MM.1S (cell line): ENCODE results near the gene SYNDIG1.

Experiments used
- DNase-seq: peaks from one replicate; pipeline ENCODE4 v3.0.0-alpha.2; 2015
- H2AFZ ChIP-seq: fragments of 300-600 bp; sonication (generic); 2 replicates; pipeline ENCODE4 v1.6.0; 2016; ENCODE audit warnings: antibody characterized with exemption, low read length
- H3F3A ChIP-seq: fragments of 300-600 bp; sonication (generic); 2 replicates; pipeline ENCODE4 v1.6.1; 2016; ENCODE audit warnings: mild to moderate bottlenecking, antibody characterized with exemption, low read length, moderate library complexity, mixed read lengths; ENCODE audit not compliant: insufficient read depth
- H3K27ac ChIP-seq: fragments of 300-600 bp; sonication (generic); 2 replicates; pipeline ENCODE4 v1.5.1; 2016; ENCODE audit warnings: mild to moderate bottlenecking, low read length
- H3K27me3 ChIP-seq: fragments of 300-600 bp; sonication (generic); replicated peaks from 2 replicates; pipeline ENCODE4 v1.6.0; 2016; ENCODE audit warnings: low read length; ENCODE audit not compliant: insufficient read depth
- H3K36me3 ChIP-seq: fragments of 300-600 bp; sonication (generic); replicated peaks from 2 replicates; pipeline ENCODE4 v1.6.1; 2016; ENCODE audit warnings: mild to moderate bottlenecking, low read length, mixed read lengths; ENCODE audit not compliant: insufficient read depth
- H3K4me1 ChIP-seq: fragments of 300-600 bp; sonication (generic); 2 replicates; pipeline ENCODE4 v1.6.1; 2016; ENCODE audit warnings: low read length, mixed read lengths
- H3K4me2 ChIP-seq: fragments of 300-600 bp; sonication (generic); 2 replicates; pipeline ENCODE4 v1.6.0; 2016; ENCODE audit warnings: low read depth, low read length
- H3K4me3 ChIP-seq: fragments of 300-600 bp; sonication (generic); 2 replicates; pipeline ENCODE4 v1.5.1; 2016; ENCODE audit warnings: low read length, mixed read lengths
- H3K79me2 ChIP-seq: fragments of 300-600 bp; sonication (generic); 2 replicates; pipeline ENCODE4 v1.6.1; 2016; ENCODE audit warnings: mixed run types, low read length, mixed read lengths
- H3K9ac ChIP-seq: fragments of 300-600 bp; sonication (generic); 2 replicates; pipeline ENCODE4 v1.6.1; 2016; ENCODE audit warnings: low read length, mixed read lengths
- H3K9me2 ChIP-seq: fragments of 300-600 bp; sonication (generic); replicated peaks from 2 replicates; pipeline ENCODE4 v1.6.1; 2016; ENCODE audit warnings: mild to moderate bottlenecking, low read length, mixed read lengths; ENCODE audit not compliant: insufficient read depth
- H3K9me3 ChIP-seq: fragments of 300-600 bp; sonication (generic); replicated peaks from 2 replicates; pipeline ENCODE4 v1.6.1; 2016; ENCODE audit warnings: mild to moderate bottlenecking, low read length, mixed read lengths; ENCODE audit not compliant: insufficient read depth
- H4K20me1 ChIP-seq: fragments of 300-600 bp; sonication (generic); 2 replicates; pipeline ENCODE4 v1.6.1; 2016; ENCODE audit warnings: mild to moderate bottlenecking, low read length, moderate library complexity, mixed read lengths; ENCODE audit not compliant: insufficient read depth
- EZH2 ChIP-seq: fragments of 300-600 bp; sonication (generic); optimal IDR thresholded peaks from 2 replicates; pipeline ENCODE3; 2017; ENCODE audit warnings: low read depth, mild to moderate bottlenecking, antibody characterized with exemption, low read length, mixed read lengths
- EZH2phosphoT487 ChIP-seq: fragments of 300-600 bp; sonication (generic); IDR thresholded peaks from 2 replicates; pipeline ENCODE4 v1.6.1; 2018; ENCODE audit warnings: antibody characterized with exemption, low read length
- TF ChIP-seq, protein P1 (sequence below): fragments of 300-600 bp; sonication (generic); IDR thresholded peaks from 2 replicates; pipeline ENCODE4 v1.5.1; 2016; ENCODE audit warnings: antibody characterized with exemption, low read length, mixed read lengths

Gene SYNDIG1

DNA sequence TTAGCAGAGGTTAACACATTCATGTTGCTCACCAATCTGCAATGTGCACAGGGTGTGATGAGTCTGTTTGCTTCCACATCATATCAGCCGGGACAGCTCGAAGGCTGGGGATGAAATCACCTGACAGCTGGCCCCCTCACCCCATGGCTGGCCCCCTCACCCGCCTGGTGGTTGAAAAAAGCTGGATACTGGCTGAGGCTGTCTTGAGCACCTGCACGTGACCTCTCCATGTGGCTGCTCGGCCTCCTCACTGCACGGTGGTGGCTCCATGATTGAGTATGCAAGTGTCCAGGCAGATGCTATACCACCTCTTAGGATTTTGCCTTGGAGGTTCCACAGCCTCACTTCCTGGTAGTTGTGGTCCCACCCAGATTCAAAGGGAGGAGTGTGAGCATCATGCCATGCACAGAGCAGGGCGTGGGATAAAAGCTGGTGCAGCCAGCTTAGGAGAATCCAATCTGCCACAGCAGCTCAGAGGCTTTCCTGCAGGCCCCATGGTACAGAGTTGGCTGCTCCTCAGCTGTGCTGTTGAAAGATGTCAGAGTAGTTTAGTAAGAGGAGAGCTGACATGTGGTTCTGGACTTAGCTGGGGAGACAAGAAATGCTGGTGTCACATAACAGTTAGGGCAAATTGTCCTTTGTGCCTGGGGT lies 29.6 kb upstream of the SYNDIG1 start:
- Histone ChIP-seq H3K4me3 (no peak overlapping the region), H3K27me3 (no peaks in the 10 kb centered on the region), H3K9me3 (no peaks in the 10 kb centered on the region), H3F3A (no peaks in the 10 kb centered on the region), H3K4me1 (no peaks in the 10 kb centered on the region), H3K9ac (no peak overlapping the region), H3K4me2 (no peak overlapping the region), H3K79me2 (no peaks in the 10 kb centered on the region), H2AFZ (no peak overlapping the region), H3K27ac (no peak overlapping the region), H3K36me3 (no peaks in the 10 kb centered on the region), H4K20me1 (no peaks in the 10 kb centered on the region), H3K9me2 (no peaks in the 10 kb centered on the region)
- no peak for DNase-seq
- TF ChIP-seq EZH2: no peak
- no peak for TF ChIP-seq EZH2phosphoT487
- TF ChIP-seq, protein P1, sequence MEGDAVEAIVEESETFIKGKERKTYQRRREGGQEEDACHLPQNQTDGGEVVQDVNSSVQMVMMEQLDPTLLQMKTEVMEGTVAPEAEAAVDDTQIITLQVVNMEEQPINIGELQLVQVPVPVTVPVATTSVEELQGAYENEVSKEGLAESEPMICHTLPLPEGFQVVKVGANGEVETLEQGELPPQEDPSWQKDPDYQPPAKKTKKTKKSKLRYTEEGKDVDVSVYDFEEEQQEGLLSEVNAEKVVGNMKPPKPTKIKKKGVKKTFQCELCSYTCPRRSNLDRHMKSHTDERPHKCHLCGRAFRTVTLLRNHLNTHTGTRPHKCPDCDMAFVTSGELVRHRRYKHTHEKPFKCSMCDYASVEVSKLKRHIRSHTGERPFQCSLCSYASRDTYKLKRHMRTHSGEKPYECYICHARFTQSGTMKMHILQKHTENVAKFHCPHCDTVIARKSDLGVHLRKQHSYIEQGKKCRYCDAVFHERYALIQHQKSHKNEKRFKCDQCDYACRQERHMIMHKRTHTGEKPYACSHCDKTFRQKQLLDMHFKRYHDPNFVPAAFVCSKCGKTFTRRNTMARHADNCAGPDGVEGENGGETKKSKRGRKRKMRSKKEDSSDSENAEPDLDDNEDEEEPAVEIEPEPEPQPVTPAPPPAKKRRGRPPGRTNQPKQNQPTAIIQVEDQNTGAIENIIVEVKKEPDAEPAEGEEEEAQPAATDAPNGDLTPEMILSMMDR: no peak

- H3F3A ChIP-seq: no peaks in the 10 kb centered on the region
- no peak for TF ChIP-seq EZH2phosphoT487
- TF ChIP-seq EZH2: no peak
- TF ChIP-seq, protein P1: no peak
- H3K9ac ChIP-seq: no peak overlapping the region
- no peaks in the 10 kb centered on the region for H3K27me3 ChIP-seq
- H3K4me3 ChIP-seq: no peak overlapping the region
- no peaks in the 10 kb centered on the region for H3K79me2 ChIP-seq
- H3K36me3 ChIP-seq: no peaks in the 10 kb centered on the region
- H2AFZ ChIP-seq: no peak overlapping the region
- H3K4me1 ChIP-seq: no peaks in the 10 kb centered on the region
- no peak overlapping the region for H3K27ac ChIP-seq
- no peaks in the 10 kb centered on the region for H3K9me3 ChIP-seq
- H4K20me1 ChIP-seq: no peaks in the 10 kb centered on the region
- H3K9me2 ChIP-seq: no peaks in the 10 kb centered on the region
- no peak for DNase-seq
- no peak overlapping the region for H3K4me2 ChIP-seq
Measured at GRCh38 chr20:24441661-24442060, 27.8 kb upstream of the SYNDIG1 start.

GRCh38 chr20:24442909-24443308 lies 26.5 kb upstream of the SYNDIG1 start:
- H3K9me2 ChIP-seq: no peaks in the 10 kb centered on the region
- TF ChIP-seq EZH2 (no peak), EZH2phosphoT487 (no peak)
- TF ChIP-seq, protein P1: no peak
- H3K36me3 ChIP-seq: no peaks in the 10 kb centered on the region
- H3F3A ChIP-seq: no peaks in the 10 kb centered on the region
- no peaks in the 10 kb centered on the region for H3K27me3 ChIP-seq
- no peak for DNase-seq
- H2AFZ ChIP-seq: no peak overlapping the region
- no peaks in the 10 kb centered on the region for H3K79me2 ChIP-seq
- H3K4me1 ChIP-seq: no peaks in the 10 kb centered on the region
- no peaks in the 10 kb centered on the region for H4K20me1 ChIP-seq
- H3K27ac ChIP-seq: no peak overlapping the region
- H3K4me2 ChIP-seq: no peak overlapping the region
- H3K9ac ChIP-seq: no peak overlapping the region
- H3K9me3 ChIP-seq: no peaks in the 10 kb centered on the region
- H3K4me3 ChIP-seq: no peak overlapping the region
